Measurements from ENCODE around the gene HTR2A.

Gene HTR2A

GRCh38 chr13:46866150-46866549 is 30.7 kb downstream of the HTR2A start:
- H3K4me3 ChIP-seq (ENCODE audit: low read depth, low read length) = no peak overlapping the region
- H4K12ac ChIP-seq (ENCODE audit: low read depth, low read length) = no peak overlapping the region
- H3K79me1 ChIP-seq (ENCODE audit: low read length) = peaks cover 4% of the 10 kb centered on the region
- no peak overlapping the region for H3K9ac ChIP-seq (ENCODE audit: low read length)
- peaks cover 2 to 6% of the 10 kb centered on the region in 2 experiments for H3K4me1 ChIP-seq (ENCODE audit: control insufficient read depth in 1 of 2, insufficient read depth in 2 of 2, low read length in 2 of 2)
- H3K9me3 ChIP-seq (ENCODE audit: insufficient read depth, low read depth, low read length) = no peaks in the 10 kb centered on the region
- no peak overlapping the region for H4K8ac ChIP-seq (ENCODE audit: low read depth, low read length)
- H2BK5ac ChIP-seq (ENCODE audit: low read depth, low read length, poor library complexity) = no peak overlapping the region
- no peak overlapping the region for H3K4me2 ChIP-seq (ENCODE audit: low read length)
- no peaks in the 10 kb centered on the region for H3K79me2 ChIP-seq (ENCODE audit: control insufficient read depth, insufficient read depth, low read length, poor library complexity)
- H2BK120ac ChIP-seq (ENCODE audit: insufficient read depth, low read length, poor library complexity) = no peak overlapping the region
- H3K18ac ChIP-seq (ENCODE audit: low read length) = no peak overlapping the region
- no peaks in the 10 kb centered on the region for H3K36me3 ChIP-seq (ENCODE audit: control insufficient read depth in 1 of 2, insufficient read depth in 2 of 2, low read length in 2 of 2)
- H4K91ac ChIP-seq (ENCODE audit: low read depth, low read length) = no peak overlapping the region
- WGBS (ENCODE audit: extremely low coverage, insufficient coverage, insufficient read length) = no CpG with 5 or more reads among the region's 4 CpGs
- no peak overlapping the region for H3K14ac ChIP-seq (ENCODE audit: low read length)
- H3K4ac ChIP-seq (ENCODE audit: low read depth, low read length) = no peak overlapping the region
- H3K27ac ChIP-seq (ENCODE audit: low read depth, low read length) = peak overlapping the region; percentile 79
- no peak overlapping the region for H2AFZ ChIP-seq (ENCODE audit: insufficient read depth, low read length, poor library complexity)
- peak; percentile 97 to 98 for DNase-seq
- no peak overlapping the region for H2BK12ac ChIP-seq (ENCODE audit: low read length)
- H3K27me3 ChIP-seq (ENCODE audit: insufficient read depth, low read length) = no peaks in the 10 kb centered on the region
- no peak overlapping the region for H3K23ac ChIP-seq (ENCODE audit: low read length)
- H2AK5ac ChIP-seq (ENCODE audit: low read length) = no peak overlapping the region

- Histone ChIP-seq H2AFZ (ENCODE audit: insufficient read depth, low read length, poor library complexity) (no peak overlapping the region), H3K14ac (ENCODE audit: low read length) (no peak overlapping the region), H3K4me2 (ENCODE audit: low read length) (no peak overlapping the region), H3K4ac (ENCODE audit: low read depth, low read length) (no peak overlapping the region), H4K8ac (ENCODE audit: low read depth, low read length) (no peak overlapping the region), H2BK5ac (ENCODE audit: low read depth, low read length, poor library complexity) (no peak overlapping the region), H3K4me3 (ENCODE audit: low read depth, low read length) (no peak overlapping the region), H2BK120ac (ENCODE audit: insufficient read depth, low read length, poor library complexity) (no peak overlapping the region), H3K9me3 (ENCODE audit: insufficient read depth, low read depth, low read length) (no peaks in the 10 kb centered on the region), H3K79me1 (ENCODE audit: low read length) (peaks cover 4% of the 10 kb centered on the region), H3K36me3 (ENCODE audit: control insufficient read depth in 1 of 2, insufficient read depth in 2 of 2, low read length in 2 of 2) (no peaks in the 10 kb centered on the region), H2AK5ac (ENCODE audit: low read length) (no peak overlapping the region), H3K27ac (ENCODE audit: low read depth, low read length) (no peak overlapping the region), H3K18ac (ENCODE audit: low read length) (no peak overlapping the region), H3K79me2 (ENCODE audit: control insufficient read depth, insufficient read depth, low read length, poor library complexity) (no peaks in the 10 kb centered on the region), H4K12ac (ENCODE audit: low read depth, low read length) (no peak overlapping the region), H3K27me3 (ENCODE audit: insufficient read depth, low read length) (no peaks in the 10 kb centered on the region), H3K9ac (ENCODE audit: low read length) (no peak overlapping the region), H3K23ac (ENCODE audit: low read length) (no peak overlapping the region), H3K4me1 (ENCODE audit: control insufficient read depth in 1 of 2, insufficient read depth in 2 of 2, low read length in 2 of 2) (peaks cover 2 to 6% of the 10 kb centered on the region in 2 experiments), H4K91ac (ENCODE audit: low read depth, low read length) (no peak overlapping the region), H2BK12ac (ENCODE audit: low read length) (no peak overlapping the region)
- WGBS (ENCODE audit: extremely low coverage, insufficient coverage, insufficient read length) = no CpG with 5 or more reads among the region's 3 CpGs
- no peak for DNase-seq
Observed at GRCh38 chr13:46864941-46865340, 31.9 kb downstream of the HTR2A start.

- Histone ChIP-seq H3K14ac (ENCODE audit: low read length) (no peak overlapping the region), H3K9ac (ENCODE audit: low read length) (no peak overlapping the region), H3K4ac (ENCODE audit: low read depth, low read length) (no peak overlapping the region), H3K9me3 (ENCODE audit: insufficient read depth, low read depth, low read length) (no peaks in the 10 kb centered on the region), H3K27ac (ENCODE audit: low read depth, low read length) (no peak overlapping the region), H4K12ac (ENCODE audit: low read depth, low read length) (no peak overlapping the region), H3K18ac (ENCODE audit: low read length) (no peak overlapping the region), H3K79me2 (ENCODE audit: control insufficient read depth, insufficient read depth, low read length, poor library complexity) (no peaks in the 10 kb centered on the region), H3K4me2 (ENCODE audit: low read length) (no peak overlapping the region), H2BK120ac (ENCODE audit: insufficient read depth, low read length, poor library complexity) (no peak overlapping the region), H3K36me3 (ENCODE audit: control insufficient read depth in 1 of 2, insufficient read depth in 2 of 2, low read length in 2 of 2) (no peaks in the 10 kb centered on the region), H4K8ac (ENCODE audit: low read depth, low read length) (no peak overlapping the region), H4K91ac (ENCODE audit: low read depth, low read length) (no peak overlapping the region), H3K4me3 (ENCODE audit: low read depth, low read length) (no peak overlapping the region), H2BK12ac (ENCODE audit: low read length) (no peak overlapping the region), H3K23ac (ENCODE audit: low read length) (no peak overlapping the region), H3K79me1 (ENCODE audit: low read length) (peaks cover 4% of the 10 kb centered on the region), H3K4me1 (ENCODE audit: control insufficient read depth in 1 of 2, insufficient read depth in 2 of 2, low read length in 2 of 2) (peaks cover 2 to 4% of the 10 kb centered on the region in 2 experiments), H3K27me3 (ENCODE audit: insufficient read depth, low read length) (no peaks in the 10 kb centered on the region), H2BK5ac (ENCODE audit: low read depth, low read length, poor library complexity) (no peak overlapping the region), H2AK5ac (ENCODE audit: low read length) (no peak overlapping the region), H2AFZ (ENCODE audit: insufficient read depth, low read length, poor library complexity) (no peak overlapping the region)
- DNase-seq = no peak
- no CpG with 5 or more reads among the region's 1 CpG for WGBS (ENCODE audit: extremely low coverage, insufficient coverage, insufficient read length)
Observed at GRCh38 chr13:46861959-46862358, 34.9 kb downstream of the HTR2A start.

- H3K4me2 ChIP-seq (ENCODE audit: low read length) = no peak overlapping the region
- no peak overlapping the region for H2BK120ac ChIP-seq (ENCODE audit: insufficient read depth, low read length, poor library complexity)
Observed at GRCh38 chr13:46860722-46861121, 36.1 kb downstream of the HTR2A start.

More at GRCh38 chr13:46860722-46861121, 36.1 kb downstream of the HTR2A start:
- Histone ChIP-seq H4K91ac (ENCODE audit: low read depth, low read length) (no peak overlapping the region), H2BK12ac (ENCODE audit: low read length) (no peak overlapping the region), H4K8ac (ENCODE audit: low read depth, low read length) (no peak overlapping the region), H3K4me1 (ENCODE audit: control insufficient read depth in 1 of 2, insufficient read depth in 2 of 2, low read length in 2 of 2) (peaks cover 2% of the 10 kb centered on the region in 2 experiments), H3K4me3 (ENCODE audit: low read depth, low read length) (no peak overlapping the region), H3K9me3 (ENCODE audit: insufficient read depth, low read depth, low read length) (no peaks in the 10 kb centered on the region), H2AK5ac (ENCODE audit: low read length) (no peak overlapping the region), H3K27me3 (ENCODE audit: insufficient read depth, low read length) (no peaks in the 10 kb centered on the region), H2BK5ac (ENCODE audit: low read depth, low read length, poor library complexity) (no peak overlapping the region), H3K9ac (ENCODE audit: low read length) (no peak overlapping the region), H2AFZ (ENCODE audit: insufficient read depth, low read length, poor library complexity) (no peak overlapping the region), H3K36me3 (ENCODE audit: control insufficient read depth in 1 of 2, insufficient read depth in 2 of 2, low read length in 2 of 2) (no peaks in the 10 kb centered on the region), H3K23ac (ENCODE audit: low read length) (no peak overlapping the region), H3K79me2 (ENCODE audit: control insufficient read depth, insufficient read depth, low read length, poor library complexity) (no peaks in the 10 kb centered on the region), H4K12ac (ENCODE audit: low read depth, low read length) (no peak overlapping the region), H3K79me1 (ENCODE audit: low read length) (peaks cover 2% of the 10 kb centered on the region), H3K18ac (ENCODE audit: low read length) (no peak overlapping the region), H3K14ac (ENCODE audit: low read length) (no peak overlapping the region), H3K27ac (ENCODE audit: low read depth, low read length) (no peak overlapping the region), H3K4ac (ENCODE audit: low read depth, low read length) (no peak overlapping the region)
- DNase-seq = no peak

All from trophoblast cell (in vitro differentiated cells and primary cell).